Measurements from ENCODE around the gene MYH11.

- no peak for TF ChIP-seq POLR2AphosphoS5 (IDR thresholded peaks at IDR 0.05)
- TF ChIP-seq CTCF (IDR thresholded peaks at IDR 0.05; ENCODE audit: poor library complexity, severe bottlenecking), result no peak
- TF ChIP-seq SMC3 (conservative IDR thresholded peaks at IDR 0.05; ENCODE audit: poor library complexity), result no peak
These were observed 86.3 kb downstream of the MYH11 start for GRCh38 chr16:15770512-15770911.

All from neural cell (in vitro differentiated cells).